OCI-M1 (cell line): ENCODE results near the gene NLRP2B.
A peak's percentile ranks its signal among the peaks of the same experiment; 100 is the strongest.
"Not testable (repeated sequence)": the region's sequence is repeated elsewhere in the genome, so short reads cannot be mapped to it uniquely, and the experiment has no call there.

Experiments
- DNase-seq: peaks from one replicate; lab custom pipeline; 2025; lab: John Stamatoyannopoulos, UW

The NLRP2B gene

GRCh38 chrX:57680160-57680559 lies at the start of gene NLRP2B:
NLRP2B (minus strand) TSS chrX:57680260.
- no peak for DNase-seq

- DNase-seq = not testable (repeated sequence)
Measured at GRCh38 chrX:57725995-57726394, 45.9 kb upstream of the NLRP2B start.

GRCh38 chrX:57681341-57681740 lies 1.3 kb upstream of the NLRP2B start:
- DNase-seq = no peak

- no peak for DNase-seq
Measured at GRCh38 chrX:57678686-57679428, 1.2 kb downstream of the NLRP2B start.

- peak; percentile 63 for DNase-seq
Measured at GRCh38 chrX:57677132-57677858, 2.8 kb downstream of the NLRP2B start.

- DNase-seq = no peak
Measured at GRCh38 chrX:57675320-57675719, 4.7 kb downstream of the NLRP2B start.

GRCh38 chrX:57674861-57675260 lies 5.2 kb downstream of the NLRP2B start:
- DNase-seq = peak; percentile 50

- DNase-seq = no peak
Measured at GRCh38 chrX:57669961-57670360, 10.1 kb downstream of the NLRP2B start.

- DNase-seq = no peak
Measured at GRCh38 chrX:57667010-57667409, 13.1 kb downstream of the NLRP2B start.

- DNase-seq = no peak
Measured at GRCh38 chrX:57655065-57655464, 25.0 kb downstream of the NLRP2B start.

GRCh38 chrX:57652705-57653104 lies 27.4 kb downstream of the NLRP2B start:
- DNase-seq = no peak

GRCh38 chrX:57651169-57651919 lies 28.7 kb downstream of the NLRP2B start:
- DNase-seq = no peak

- DNase-seq = no peak
Measured at GRCh38 chrX:57647020-57647419, 33.0 kb downstream of the NLRP2B start.

GRCh38 chrX:57643698-57644097 lies 36.4 kb downstream of the NLRP2B start:
- DNase-seq = no peak

- DNase-seq = no peak
Measured at GRCh38 chrX:57641338-57641737, 38.7 kb downstream of the NLRP2B start.

- no peak for DNase-seq
Measured at GRCh38 chrX:57640674-57641016, 39.4 kb downstream of the NLRP2B start.

GRCh38 chrX:57629438-57629837 lies 50.6 kb downstream of the NLRP2B start:
- not testable (repeated sequence) for DNase-seq
